NCI-H1417 treated with DMSO at 0.1 percent for 48 hours (cell line): Measurements from ENCODE around the gene CHIC1.
"Not testable (repeated sequence)": the region's sequence is repeated elsewhere in the genome, so short reads cannot be mapped to it uniquely, and the experiment has no call there.

Experiments used
- DNase-seq: peaks from one replicate; lab custom pipeline; 2025; lab: John Stamatoyannopoulos, UW

The CHIC1 gene

GRCh38 chrX:73562984-73563737 is at the start of gene CHIC1:
Gene CHIC1 (plus strand): TSS chrX:73563197. CDS start chrX:73563285, 88 bp downstream.
- DNase-seq: peak; percentile 73

GRCh38 chrX:73522823-73523222 is 40.2 kb upstream of the CHIC1 start:
- DNase-seq: not testable (repeated sequence)

GRCh38 chrX:73524906-73525305 is 38.1 kb upstream of the CHIC1 start:
- DNase-seq: no peak

GRCh38 chrX:73525928-73526690 is 36.9 kb upstream of the CHIC1 start:
- DNase-seq: no peak

GRCh38 chrX:73531655-73532054 is 31.3 kb upstream of the CHIC1 start:
- not testable (repeated sequence) for DNase-seq

- no peak for DNase-seq
Observed at GRCh38 chrX:73556159-73556558, 6.8 kb upstream of the CHIC1 start.

- no peak for DNase-seq
Observed at GRCh38 chrX:73561801-73562200, 1.2 kb upstream of the CHIC1 start.

GRCh38 chrX:73562458-73562857 is 539 bp upstream of the CHIC1 start:
- no peak for DNase-seq

GRCh38 chrX:73563738-73564068 is 706 bp downstream of the CHIC1 start:
- no peak for DNase-seq

GRCh38 chrX:73577361-73577760 is 14.4 kb downstream of the CHIC1 start:
- no peak for DNase-seq

- no peak for DNase-seq
Observed at GRCh38 chrX:73581002-73581628, 18.1 kb downstream of the CHIC1 start.

GRCh38 chrX:73597758-73598157 is 34.8 kb downstream of the CHIC1 start:
- DNase-seq: not testable (repeated sequence)

GRCh38 chrX:73615022-73615421 is 52.0 kb downstream of the CHIC1 start:
- no peak for DNase-seq

GRCh38 chrX:73641669-73642068 is 78.7 kb downstream of the CHIC1 start:
- not testable (repeated sequence) for DNase-seq

GRCh38 chrX:73647212-73647611 is 84.2 kb downstream of the CHIC1 start:
- DNase-seq: no peak

GRCh38 chrX:73647632-73648322 is 84.8 kb downstream of the CHIC1 start:
- no peak for DNase-seq

GRCh38 chrX:73661322-73661721 is 98.3 kb downstream of the CHIC1 start:
- DNase-seq: not testable (repeated sequence)

GRCh38 chrX:73668779-73669178 is 105.8 kb downstream of the CHIC1 start:
- no peak for DNase-seq

GRCh38 chrX:73681408-73681807 is 118.4 kb downstream of the CHIC1 start:
- DNase-seq: no peak

- DNase-seq: no peak
Observed at GRCh38 chrX:73683236-73683859, 120.4 kb downstream of the CHIC1 start.

- not testable (repeated sequence) for DNase-seq
Observed at GRCh38 chrX:73707014-73707413, 144.0 kb downstream of the CHIC1 start.

- DNase-seq: no peak
Observed at GRCh38 chrX:73728602-73729001, 165.6 kb downstream of the CHIC1 start.
